Measurements from ENCODE around the gene LONP1. TPM values are rescaled to one million over a fixed set of nuclear protein-coding genes. Genes with fewer than 3 reads are reported as not detected.

The LONP1 gene
- total and polyA plus RNA-seq, 9 donors: 25.5 to 77.2 (median 51.4) TPM

GRCh38 chr19:5648464-5648863, 71.5 kb downstream of the LONP1 start:
- 90 to 92% (median 90%) methylated on average over 10 to 11 of the region's 11 CpGs for WGBS, 3 donors
- no peaks in the 10 kb centered on the region for H3K4me1 ChIP-seq (ENCODE audit: insufficient read depth)
- no peaks in the 10 kb centered on the region for H3K27me3 ChIP-seq
- TF ChIP-seq EP300 (IDR thresholded peaks at IDR 0.05) (no peak), POLR2A (IDR thresholded peaks at IDR 0.05) (no peak), CTCF (IDR thresholded peaks at IDR 0.05) (no peak)
- no peak overlapping the region for H3K4me3 ChIP-seq
- no peak for DNase-seq
- intact Hi-C loops (cut with DNase I): no loop called here
- H3K36me3 ChIP-seq: no peaks in the 10 kb centered on the region
- no peaks in the 10 kb centered on the region for H3K9me3 ChIP-seq
- no peak overlapping the region for H3K27ac ChIP-seq

GRCh38 chr19:5646703-5647102, 73.2 kb downstream of the LONP1 start:
- Histone ChIP-seq H3K4me3 (no peak overlapping the region), H3K27me3 (no peaks in the 10 kb centered on the region), H3K27ac (no peak overlapping the region), H3K4me1 (ENCODE audit: insufficient read depth) (peaks cover 1% of the 10 kb centered on the region), H3K9me3 (no peaks in the 10 kb centered on the region), H3K36me3 (no peaks in the 10 kb centered on the region)
- no peak for DNase-seq
- TF ChIP-seq CTCF (IDR thresholded peaks at IDR 0.05) (no peak), EP300 (IDR thresholded peaks at IDR 0.05) (no peak), POLR2A (IDR thresholded peaks at IDR 0.05) (no peak)
- intact Hi-C loops (cut with DNase I): no loop called here
- WGBS, 3 donors: 84 to 92% (median 91%) methylated on average over 4 of the region's 4 CpGs

GRCh38 chr19:5645409-5645808, 74.5 kb downstream of the LONP1 start:
- 81 to 84% (median 82%) methylated on average over 5 of the region's 5 CpGs for WGBS, 3 donors
- Histone ChIP-seq H3K4me3 (no peak overlapping the region), H3K27me3 (no peaks in the 10 kb centered on the region), H3K27ac (no peak overlapping the region), H3K4me1 (ENCODE audit: insufficient read depth) (peaks cover 1% of the 10 kb centered on the region), H3K36me3 (no peaks in the 10 kb centered on the region), H3K9me3 (no peaks in the 10 kb centered on the region)
- intact Hi-C loops (cut with DNase I): no loop called here
- no peak for TF ChIP-seq POLR2A (IDR thresholded peaks at IDR 0.05)
- TF ChIP-seq EP300 (IDR thresholded peaks at IDR 0.05): no peak
- no peak for TF ChIP-seq CTCF (IDR thresholded peaks at IDR 0.05)
- no peak for DNase-seq

GRCh38 chr19:5644037-5644436, 75.9 kb downstream of the LONP1 start:
- no peak for DNase-seq
- Histone ChIP-seq H3K9me3 (no peaks in the 10 kb centered on the region), H3K27ac (no peak overlapping the region), H3K27me3 (no peaks in the 10 kb centered on the region), H3K4me1 (ENCODE audit: insufficient read depth) (peaks cover 1% of the 10 kb centered on the region), H3K36me3 (no peaks in the 10 kb centered on the region), H3K4me3 (no peak overlapping the region)
- TF ChIP-seq POLR2A (IDR thresholded peaks at IDR 0.05): no peak
- TF ChIP-seq EP300 (IDR thresholded peaks at IDR 0.05): no peak
- no peak for TF ChIP-seq CTCF (IDR thresholded peaks at IDR 0.05)
- WGBS, 3 donors: 83 to 88% (median 86%) methylated on average over 2 of the region's 2 CpGs
- intact Hi-C loops (cut with DNase I): no loop called here

GRCh38 chr19:5643060-5643459, 76.9 kb downstream of the LONP1 start:
- no peak for TF ChIP-seq POLR2A (IDR thresholded peaks at IDR 0.05)
- no peak for TF ChIP-seq EP300 (IDR thresholded peaks at IDR 0.05)
- Histone ChIP-seq H3K27me3 (no peaks in the 10 kb centered on the region), H3K4me3 (no peak overlapping the region), H3K36me3 (no peaks in the 10 kb centered on the region), H3K27ac (no peak overlapping the region), H3K4me1 (ENCODE audit: insufficient read depth) (peaks cover 1% of the 10 kb centered on the region), H3K9me3 (no peaks in the 10 kb centered on the region)
- 82 to 89% (median 88%) methylated on average over 4 of the region's 4 CpGs for WGBS, 3 donors
- intact Hi-C loops (cut with DNase I): no loop called here
- no peak for DNase-seq
